Small intestine (tissue), 7 donors: ENCODE data around the gene EHBP1. TPM values are rescaled to one million over a fixed set of nuclear protein-coding genes. Genes with fewer than 3 reads are reported as not detected.

ENCODE experiments used
- DNase-seq, 2 donors: peaks; one replicate each; pipeline versions ENCODE4 v3.0.0 to v3.0.0-alpha.2; 2013
- FAIRE-seq: peaks from 2 replicates; lab custom pipeline; 2012; peaks lifted over from hg19 to GRCh38; lab: Jason Lieb, UNC
- H3K27ac ChIP-seq, 3 donors: one replicate each; pipeline ENCODE4 v1.5.1; 2013; ENCODE audit warnings: low read length in 2 of 3, mild to moderate bottlenecking in 2 of 3, control low read depth in 1 of 3, inconsistent platforms in 1 of 3, low read depth in 1 of 3, moderate library complexity in 1 of 3
- H3K27me3 ChIP-seq, 3 donors: one replicate each; pipeline ENCODE4 v1.6.1; 2013; ENCODE audit warnings: low read length in 3 of 3, inconsistent platforms in 1 of 3; ENCODE audit not compliant: control insufficient read depth in 3 of 3, insufficient read depth in 3 of 3
- H3K36me3 ChIP-seq, 3 donors: one replicate each; pipeline ENCODE4 v1.6.1; 2013; ENCODE audit warnings: low read length in 3 of 3, inconsistent platforms in 1 of 3, low read depth in 1 of 3, mild to moderate bottlenecking in 1 of 3, moderate library complexity in 1 of 3; ENCODE audit not compliant: control insufficient read depth in 3 of 3, insufficient read depth in 2 of 3
- H3K4me1 ChIP-seq, 3 donors: one replicate each; pipeline ENCODE4 v1.6.1; 2013; ENCODE audit warnings: low read length in 2 of 3, inconsistent platforms in 1 of 3, low read depth in 1 of 3, mild to moderate bottlenecking in 1 of 3, moderate library complexity in 1 of 3; ENCODE audit not compliant: control insufficient read depth in 3 of 3, insufficient read depth in 2 of 3
- H3K4me3 ChIP-seq, 3 donors: one replicate each; pipeline ENCODE4 v1.5.1; 2013; ENCODE audit warnings: low read length in 3 of 3, control low read depth in 1 of 3, inconsistent platforms in 1 of 3, low read depth in 1 of 3, mild to moderate bottlenecking in 1 of 3, moderate library complexity in 1 of 3
- H3K9me3 ChIP-seq, 2 donors: one replicate each; pipeline ENCODE4 v1.6.1; 2013; ENCODE audit warnings: low read depth in 1 of 2, low read length in 1 of 2; ENCODE audit not compliant: control insufficient read depth in 2 of 2, insufficient read depth in 1 of 2
- WGBS, 3 donors: extraction: QIAGEN DNeasy Blood & Tissue Kit; methylation state at CpG; one replicate each; pipeline ENCODE4 v1.1.7; 2013; 5-methylcytosine and 5-hydroxymethylcytosine counted together
- polyA plus RNA-seq, 4 donors: library from polyadenylated mRNA; stranded (reverse) in 3 of 4; unstranded in 1 of 4; fragments of 200-250 nt in 3 of 4; fragments of 120-200 nt in 1 of 4; gene quantifications; one replicate each; pipeline versions ENCODE4 v1.2.1 to v1.2.3, GENCODE V29; 2013
- donor health status: healthy with polysubstance abuse.
- donor health status: control.
- donor health status: control.
- donor health status: Bipolar disorder and iron deficiency.
- donor health status: healthy.

The EHBP1 gene
- polyA plus RNA-seq, 4 donors = 11.0 to 29.7 (median 11.5) TPM

DNA sequence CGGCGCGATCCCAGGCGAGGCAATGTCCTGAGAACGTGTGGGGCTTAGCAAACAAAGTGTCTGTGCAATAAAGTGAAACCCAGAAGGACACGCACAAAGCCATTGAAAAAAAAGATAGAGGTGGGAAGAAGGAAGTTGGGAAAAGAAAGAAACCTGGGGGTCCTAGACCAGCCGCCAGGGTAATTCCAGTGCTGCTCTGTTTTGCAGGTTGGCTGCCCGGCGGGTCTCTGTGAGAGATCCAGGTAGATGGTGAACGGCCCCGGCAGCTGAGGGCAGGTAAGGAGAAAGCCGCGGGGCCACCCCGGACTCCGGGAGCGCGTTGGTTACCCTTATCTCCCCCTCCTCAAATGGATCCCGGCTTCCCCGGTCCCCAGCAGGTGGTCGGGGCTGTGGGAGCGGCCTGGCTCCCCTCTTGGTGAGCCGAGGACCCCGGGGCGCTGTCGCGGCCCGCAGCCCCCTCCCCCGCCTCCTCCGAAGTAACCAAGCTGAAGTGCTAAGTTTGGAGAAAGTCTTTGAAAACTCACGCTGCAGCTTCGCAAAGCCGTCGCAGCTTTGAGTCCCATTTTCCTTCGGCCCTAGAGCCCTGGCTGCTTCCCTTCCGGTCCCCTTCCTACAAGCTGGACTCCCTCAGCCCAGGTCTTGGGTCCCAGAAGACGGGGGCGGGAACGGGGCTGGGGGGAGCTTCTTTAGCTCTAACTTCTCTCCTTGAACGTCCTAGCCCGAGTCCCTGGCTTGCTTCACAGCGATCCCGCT is 345.7 kb downstream of the EHBP1 start:
- DNase-seq (peak in 1 of 2 donors; percentile 49), FAIRE-seq (no peak)
- Histone ChIP-seq H3K4me1 (peaks cover 6 to 47% (median 9%) of the 10 kb centered on the region in 3 donors), H3K36me3 (no peaks in the 10 kb centered on the region), H3K27me3 (peaks cover 27 to 98% (median 72%) of the 10 kb centered on the region in 3 donors), H3K4me3 (peak overlapping the region in 2 of 3 donors; percentile 38 to 49), H3K27ac (no peak overlapping the region), H3K9me3 (peaks cover 0 to 11% of the 10 kb centered on the region in 2 donors)
- WGBS, 3 donors = 2 to 4% (median 2%) methylated on average over 39 to 42 of the region's 42 CpGs

DNA sequence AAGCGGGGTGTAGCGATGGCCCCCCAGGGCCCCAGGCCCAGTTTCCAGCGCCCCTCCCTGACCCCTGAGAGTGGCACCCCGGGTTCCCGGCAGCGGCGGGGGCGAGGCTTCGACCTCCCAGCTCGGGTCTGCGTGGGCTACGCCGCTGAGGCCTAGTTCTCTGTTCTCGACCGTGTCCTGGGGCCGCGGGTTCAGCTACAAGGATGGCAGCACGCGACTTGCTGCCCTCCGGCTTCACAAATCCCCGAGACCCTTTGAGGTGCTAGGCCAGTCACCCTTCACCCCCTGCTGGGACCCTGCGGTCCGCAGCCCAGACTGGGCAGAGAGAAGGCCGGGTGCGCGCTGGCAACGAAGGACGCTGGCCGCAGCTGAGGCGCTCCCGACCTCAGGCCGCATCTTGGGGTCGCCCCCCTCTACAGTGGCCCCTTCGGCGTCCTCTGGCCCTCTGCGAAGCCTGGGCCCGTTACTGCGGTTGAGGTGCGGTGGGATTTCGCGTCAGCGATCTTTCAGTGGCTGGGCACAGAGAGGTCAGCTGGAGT is 346.4 kb downstream of the EHBP1 start:
- Histone ChIP-seq H3K27me3 (peaks cover 27 to 99% (median 79%) of the 10 kb centered on the region in 3 donors), H3K4me1 (peaks cover 6 to 47% (median 9%) of the 10 kb centered on the region in 3 donors), H3K27ac (no peak overlapping the region), H3K4me3 (no peak overlapping the region), H3K9me3 (peaks cover 0 to 11% of the 10 kb centered on the region in 2 donors), H3K36me3 (no peaks in the 10 kb centered on the region)
- 31 to 35% (median 31%) methylated on average over 41 to 42 of the region's 42 CpGs for WGBS, 3 donors
- peak in 1 of 2 donors; percentile 28 for DNase-seq
- FAIRE-seq = no peak

DNA sequence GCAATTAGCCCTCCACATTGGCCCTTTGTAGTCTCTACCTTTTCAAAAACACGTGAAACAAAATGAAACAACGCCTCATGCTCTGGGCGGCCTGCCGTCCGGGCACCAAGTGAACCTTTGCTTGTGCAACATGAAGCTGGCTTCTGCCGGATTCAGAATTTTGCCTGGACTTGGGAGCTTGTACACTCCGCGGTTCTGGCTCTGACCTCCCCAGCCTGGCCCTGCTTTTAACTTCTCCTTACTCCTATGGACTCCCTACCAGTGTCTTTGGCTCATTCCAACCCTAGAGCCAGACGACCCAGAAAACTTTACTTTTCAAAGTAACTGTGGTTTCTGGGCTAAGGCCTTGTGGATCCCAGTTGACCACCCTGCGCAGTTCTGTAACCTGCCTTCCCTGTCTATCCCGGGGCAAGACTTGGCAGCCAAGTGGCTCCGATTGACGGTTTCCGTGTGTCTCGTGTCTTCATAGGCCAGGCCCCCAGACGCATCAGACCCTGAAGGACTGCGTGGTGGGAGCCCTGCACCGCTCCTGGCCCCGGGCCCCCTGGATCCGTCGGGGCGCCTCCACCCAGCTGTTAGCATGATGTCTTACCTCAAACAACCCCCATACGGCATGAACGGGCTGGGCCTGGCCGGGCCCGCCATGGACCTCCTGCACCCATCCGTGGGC is 347.0 kb downstream of the EHBP1 start:
- H3K36me3 ChIP-seq = no peaks in the 10 kb centered on the region
- peaks cover 0 to 11% of the 10 kb centered on the region in 2 donors for H3K9me3 ChIP-seq
- FAIRE-seq (no peak), DNase-seq (peak in 1 of 2 donors; percentile 33)
- 27 to 39% (median 38%) methylated on average over 27 of the region's 27 CpGs for WGBS, 3 donors
- H3K4me3 ChIP-seq = no peak overlapping the region
- H3K27ac ChIP-seq = no peak overlapping the region
- H3K27me3 ChIP-seq = peaks cover 27 to 99% (median 79%) of the 10 kb centered on the region in 3 donors
- H3K4me1 ChIP-seq = peaks cover 6 to 42% (median 9%) of the 10 kb centered on the region in 3 donors

DNA sequence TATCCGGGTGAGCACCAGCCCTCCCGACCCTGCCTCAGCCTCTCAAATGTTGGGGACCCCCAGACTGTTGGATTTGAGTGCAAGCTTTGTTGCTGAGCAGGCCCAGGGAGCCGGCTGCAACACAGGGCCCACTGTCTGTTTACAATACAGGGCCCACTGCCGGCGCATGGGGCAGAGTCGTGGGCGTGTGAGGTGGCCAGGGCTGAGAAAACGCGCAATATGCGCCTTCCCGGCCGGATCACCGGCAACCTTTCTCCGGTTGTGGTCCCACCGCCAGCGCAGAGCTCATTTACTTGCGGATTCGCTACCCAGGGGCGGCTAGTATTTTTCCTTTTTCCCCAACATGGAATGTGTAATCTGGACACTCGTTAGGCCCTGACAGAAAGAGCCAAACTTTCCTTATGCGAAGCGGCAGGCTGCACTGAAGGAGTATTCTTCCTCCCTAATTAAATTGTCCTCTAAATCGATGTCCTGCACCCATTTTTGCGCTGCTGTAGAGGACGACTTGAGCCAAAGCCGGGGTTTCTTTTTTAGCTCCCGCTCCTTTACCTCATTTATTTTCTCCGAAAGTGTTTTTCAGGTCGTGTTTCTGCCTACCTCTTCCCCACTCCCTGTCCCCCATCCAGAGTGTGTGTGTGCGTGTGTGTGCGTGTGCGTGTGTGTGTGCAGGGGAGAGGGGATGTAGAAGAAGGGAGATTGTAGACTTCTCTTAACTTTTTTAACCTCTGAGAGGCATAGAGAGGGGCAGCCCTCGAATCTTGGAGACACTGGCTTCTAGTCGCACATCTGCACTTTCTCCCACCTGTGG is 347.8 kb downstream of the EHBP1 start:
- peaks cover 0 to 10% of the 10 kb centered on the region in 2 donors for H3K9me3 ChIP-seq
- peaks cover 27 to 99% (median 79%) of the 10 kb centered on the region in 3 donors for H3K27me3 ChIP-seq
- no peak overlapping the region for H3K27ac ChIP-seq
- DNase-seq = peak in 1 of 2 donors; percentile 25
- H3K4me1 ChIP-seq = peaks cover 6 to 38% (median 9%) of the 10 kb centered on the region in 3 donors
- H3K4me3 ChIP-seq = peak overlapping the region in 1 of 3 donors; percentile 39
- H3K36me3 ChIP-seq = no peaks in the 10 kb centered on the region
- no peak for FAIRE-seq
- 19 to 30% (median 24%) methylated on average over 34 of the region's 34 CpGs for WGBS, 3 donors

DNA sequence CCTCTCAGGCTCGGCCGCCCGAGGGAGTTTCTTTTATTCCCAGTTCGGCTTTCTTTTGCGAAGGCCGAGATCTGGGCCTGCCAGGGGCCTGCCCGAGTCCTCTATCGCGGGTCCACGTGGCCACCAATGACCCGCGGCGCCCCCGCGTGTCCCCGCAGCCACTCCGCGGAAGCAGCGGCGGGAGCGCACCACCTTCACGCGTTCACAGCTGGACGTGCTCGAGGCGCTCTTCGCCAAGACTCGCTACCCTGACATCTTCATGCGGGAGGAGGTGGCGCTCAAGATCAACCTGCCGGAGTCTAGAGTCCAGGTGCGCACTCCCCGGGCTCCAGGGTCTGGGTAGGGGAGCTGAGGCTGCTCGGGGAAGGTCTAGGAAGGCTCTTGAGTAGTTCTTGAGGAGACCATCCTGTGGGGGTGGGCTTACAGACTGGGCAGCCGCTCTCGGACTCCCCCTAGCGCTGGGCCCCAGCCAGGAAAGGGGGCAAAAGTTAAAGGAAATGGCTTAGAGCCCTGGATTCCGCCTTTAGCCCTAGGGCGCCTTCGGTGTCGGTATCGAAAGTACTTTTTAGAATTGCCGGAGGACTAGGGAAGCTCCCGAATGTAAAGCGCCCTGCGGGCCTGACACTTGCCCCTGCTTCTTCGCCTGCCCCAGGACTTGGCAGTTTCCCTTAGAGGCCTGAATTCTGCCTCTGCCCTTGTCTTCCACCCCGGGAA is 348.5 kb downstream of the EHBP1 start:
- DNase-seq = peak; percentile 77 to 84
- peaks cover 5 to 38% (median 10%) of the 10 kb centered on the region in 3 donors for H3K4me1 ChIP-seq
- 1 to 5% (median 3%) methylated on average over 48 of the region's 48 CpGs for WGBS, 3 donors

DNA sequence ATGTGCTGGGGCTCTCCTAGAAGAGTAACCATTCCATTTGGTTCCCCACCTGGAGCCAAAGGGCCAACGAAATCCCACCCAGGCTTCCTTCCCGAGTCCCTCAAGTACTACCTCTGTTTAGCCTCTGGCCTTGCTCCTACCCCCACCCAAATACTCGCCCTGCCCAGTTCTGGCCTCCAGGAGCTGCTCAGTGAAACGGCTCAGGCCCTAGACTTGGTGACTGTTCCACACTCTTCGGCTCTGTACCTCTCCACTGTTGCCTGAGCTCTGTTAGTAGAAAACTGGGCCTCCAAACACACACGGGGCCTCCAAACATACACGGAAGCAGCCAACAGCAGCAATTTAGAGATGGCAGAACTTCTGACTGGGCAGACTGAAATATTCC is 349.3 kb downstream of the EHBP1 start:
- FAIRE-seq (no peak), DNase-seq (no peak)
- Histone ChIP-seq H3K36me3 (no peaks in the 10 kb centered on the region), H3K4me1 (peaks cover 5 to 32% (median 10%) of the 10 kb centered on the region in 3 donors), H3K27me3 (peaks cover 32 to 98% (median 78%) of the 10 kb centered on the region in 3 donors), H3K9me3 (peaks cover 0 to 7% of the 10 kb centered on the region in 2 donors), H3K4me3 (no peak overlapping the region), H3K27ac (no peak overlapping the region)
- WGBS, 3 donors = 21 to 24% (median 23%) methylated on average over 7 of the region's 7 CpGs

More for the DNA sequence above, 348.5 kb downstream of the EHBP1 start:
- Histone ChIP-seq H3K27me3 (peaks cover 27 to 99% (median 80%) of the 10 kb centered on the region in 3 donors), H3K36me3 (no peaks in the 10 kb centered on the region), H3K4me3 (peak overlapping the region; percentile 15 to 39 (median 17)), H3K9me3 (peaks cover 0 to 7% of the 10 kb centered on the region in 2 donors), H3K27ac (no peak overlapping the region)
- FAIRE-seq = no peak

DNA sequence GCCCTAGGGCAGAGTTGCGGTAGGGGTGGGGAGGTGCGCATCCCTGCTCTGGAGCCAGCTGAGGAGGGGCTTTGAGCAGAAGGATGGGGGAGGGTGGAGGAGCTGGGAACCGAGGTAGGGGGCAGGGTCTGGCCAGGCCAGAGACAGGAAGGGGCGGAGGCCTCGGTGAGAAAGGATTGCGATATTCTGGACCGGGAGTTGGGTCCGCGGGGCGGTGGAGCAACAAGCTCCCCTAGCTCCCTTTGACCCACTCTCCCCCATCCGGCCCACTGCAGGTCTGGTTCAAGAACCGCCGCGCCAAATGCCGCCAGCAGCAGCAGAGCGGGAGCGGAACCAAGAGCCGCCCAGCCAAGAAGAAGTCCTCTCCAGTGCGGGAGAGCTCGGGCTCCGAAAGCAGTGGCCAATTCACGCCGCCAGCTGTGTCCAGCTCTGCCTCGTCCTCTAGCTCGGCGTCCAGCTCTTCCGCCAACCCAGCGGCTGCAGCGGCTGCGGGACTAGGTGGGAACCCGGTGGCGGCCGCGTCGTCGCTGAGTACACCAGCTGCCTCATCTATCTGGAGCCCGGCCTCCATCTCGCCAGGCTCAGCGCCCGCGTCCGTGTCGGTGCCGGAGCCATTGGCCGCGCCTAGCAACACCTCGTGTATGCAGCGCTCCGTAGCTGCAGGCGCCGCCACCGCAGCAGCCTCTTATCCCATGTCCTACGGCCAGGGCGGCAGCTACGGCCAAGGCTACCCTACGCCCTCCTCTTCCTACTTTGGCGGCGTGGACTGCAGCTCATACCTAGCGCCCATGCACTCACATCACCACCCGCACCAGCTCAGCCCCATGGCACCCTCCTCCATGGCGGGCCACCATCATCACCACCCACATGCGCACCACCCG is 350.0 kb downstream of the EHBP1 start:
- peaks cover 0 to 7% of the 10 kb centered on the region in 2 donors for H3K9me3 ChIP-seq
- WGBS, 3 donors = 5 to 17% (median 10%) methylated on average over 55 to 63 of the region's 63 CpGs
- peaks cover 32 to 97% (median 74%) of the 10 kb centered on the region in 3 donors for H3K27me3 ChIP-seq
- no peak overlapping the region for H3K4me3 ChIP-seq
- H3K36me3 ChIP-seq = no peaks in the 10 kb centered on the region
- no peak overlapping the region for H3K27ac ChIP-seq
- peaks cover 5 to 29% (median 11%) of the 10 kb centered on the region in 3 donors for H3K4me1 ChIP-seq
- FAIRE-seq = no peak
- DNase-seq = peak in 1 of 2 donors; percentile 46
